B cell (primary cell): ENCODE measurements around the gene CNFN.

Experiments used
- EZH2 ChIP-seq: IDR thresholded peaks from 2 replicates; pipeline ENCODE4 v1.6.1; 2012; ENCODE audit warnings: borderline replicate concordance, low read depth, mild to moderate bottlenecking, moderate library complexity, low read length; ENCODE audit not compliant: insufficient read depth, poor library complexity, severe bottlenecking
- TF ChIP-seq, protein P1 (sequence below): fragments of 200-600 bp; IDR thresholded peaks from one replicate; pipeline ENCODE4 v1.8.0; 2022; ENCODE audit warnings: antibody characterized with exemption, mild to moderate bottlenecking

DNA sequence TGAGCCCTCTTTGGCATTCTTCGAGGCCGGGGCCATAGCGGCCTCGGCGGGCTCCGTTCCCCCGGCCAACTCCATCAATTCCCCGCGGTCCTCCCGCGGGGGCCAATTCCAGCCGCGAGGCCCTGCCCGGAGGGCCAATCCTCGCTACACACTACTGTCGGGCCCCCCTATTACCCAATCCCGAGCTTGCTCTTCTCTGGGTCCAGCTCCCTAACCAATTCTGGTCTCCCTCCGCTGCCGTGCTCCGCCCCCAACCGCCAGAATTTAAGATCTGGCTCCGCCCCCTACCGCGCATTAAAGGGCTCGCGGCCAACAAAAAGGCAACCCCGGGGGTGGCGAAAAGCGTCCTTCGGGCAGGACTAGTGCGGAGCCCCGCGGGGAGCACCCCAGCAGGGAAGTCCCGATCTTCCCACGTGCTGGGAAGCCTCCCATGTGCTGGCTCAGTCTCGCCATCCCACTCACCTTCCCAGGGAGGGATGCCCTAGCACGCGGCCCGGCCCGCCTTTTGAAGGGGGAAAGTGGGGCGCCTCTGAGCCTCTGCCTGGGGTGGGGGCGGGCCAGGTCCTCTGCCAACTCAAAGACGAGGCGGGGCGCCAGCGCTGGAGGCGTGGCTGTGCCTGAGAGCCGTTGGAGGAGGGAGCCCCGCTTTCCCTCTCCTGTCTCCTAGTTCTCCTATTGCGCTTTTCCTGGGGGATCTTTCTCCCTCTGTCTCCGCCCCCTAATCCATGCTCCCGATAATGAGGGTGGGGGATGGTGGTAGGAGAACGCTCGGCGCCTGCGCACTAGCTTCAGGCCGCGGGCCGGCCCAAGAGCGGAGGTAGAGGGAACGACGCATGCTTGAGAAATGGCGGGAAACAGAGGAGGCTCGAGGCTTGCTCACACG lies 33.6 kb upstream of the CNFN start:
- TF ChIP-seq, protein P1, sequence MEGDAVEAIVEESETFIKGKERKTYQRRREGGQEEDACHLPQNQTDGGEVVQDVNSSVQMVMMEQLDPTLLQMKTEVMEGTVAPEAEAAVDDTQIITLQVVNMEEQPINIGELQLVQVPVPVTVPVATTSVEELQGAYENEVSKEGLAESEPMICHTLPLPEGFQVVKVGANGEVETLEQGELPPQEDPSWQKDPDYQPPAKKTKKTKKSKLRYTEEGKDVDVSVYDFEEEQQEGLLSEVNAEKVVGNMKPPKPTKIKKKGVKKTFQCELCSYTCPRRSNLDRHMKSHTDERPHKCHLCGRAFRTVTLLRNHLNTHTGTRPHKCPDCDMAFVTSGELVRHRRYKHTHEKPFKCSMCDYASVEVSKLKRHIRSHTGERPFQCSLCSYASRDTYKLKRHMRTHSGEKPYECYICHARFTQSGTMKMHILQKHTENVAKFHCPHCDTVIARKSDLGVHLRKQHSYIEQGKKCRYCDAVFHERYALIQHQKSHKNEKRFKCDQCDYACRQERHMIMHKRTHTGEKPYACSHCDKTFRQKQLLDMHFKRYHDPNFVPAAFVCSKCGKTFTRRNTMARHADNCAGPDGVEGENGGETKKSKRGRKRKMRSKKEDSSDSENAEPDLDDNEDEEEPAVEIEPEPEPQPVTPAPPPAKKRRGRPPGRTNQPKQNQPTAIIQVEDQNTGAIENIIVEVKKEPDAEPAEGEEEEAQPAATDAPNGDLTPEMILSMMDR, result no peak
- TF ChIP-seq EZH2, result no peak
